Right kidney (tissue), 1 donor: ENCODE data around the gene AMDHD2.

Source experiments
- DNase-seq: peaks from one replicate; pipeline ENCODE4 v3.0.0-alpha.2; 2016

AMDHD2 gene

GRCh38 chr16:2498531-2499253, 21.5 kb upstream of the AMDHD2 start:
- DNase-seq, result no peak

DNA sequence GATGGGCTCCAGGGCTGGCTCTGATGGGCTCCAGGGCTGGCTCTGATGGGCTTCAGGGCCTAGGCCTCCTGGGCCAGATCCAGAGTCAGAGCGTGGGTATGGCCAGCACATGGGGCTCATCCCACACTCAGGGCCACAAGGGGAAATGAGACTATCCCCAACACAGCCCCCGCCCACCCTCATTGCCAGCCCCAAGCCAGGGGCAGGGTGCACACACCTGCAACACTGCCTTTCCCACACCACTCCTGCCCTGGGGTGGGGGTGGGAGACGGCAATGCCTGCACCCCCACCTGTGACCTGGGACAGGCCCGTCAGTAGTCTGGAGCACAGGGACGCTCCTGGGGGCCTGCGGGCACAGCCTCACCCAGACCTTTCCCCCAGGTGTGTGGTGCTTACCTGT, 20.7 kb upstream of the AMDHD2 start:
- DNase-seq, result no peak

DNA sequence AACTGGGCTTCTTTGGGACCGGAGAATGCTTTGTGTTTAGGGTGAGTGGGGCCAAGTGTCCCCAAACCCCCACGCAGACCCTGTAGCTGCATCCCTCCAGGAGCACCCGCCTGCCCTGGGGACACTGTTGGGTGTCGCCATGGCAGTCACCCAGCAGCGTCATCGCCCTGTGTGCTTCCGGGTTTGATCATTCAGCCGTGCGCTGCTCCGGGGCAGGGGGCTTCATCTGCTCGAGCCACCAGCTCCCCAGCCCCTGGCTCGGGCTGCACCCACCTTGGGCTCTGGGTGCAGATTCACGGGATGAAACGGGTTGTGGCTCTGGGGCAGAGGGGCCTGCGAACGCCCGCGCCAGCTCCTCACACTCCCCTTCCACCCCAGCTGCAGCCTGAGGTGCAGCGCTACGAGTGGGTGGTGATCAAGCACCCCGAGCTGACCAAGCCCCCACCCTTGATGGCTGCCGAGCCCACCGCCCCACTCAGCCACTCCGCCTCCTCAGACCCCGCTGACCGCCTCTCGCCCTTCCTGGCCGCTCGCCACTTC, 20.2 kb upstream of the AMDHD2 start:
- no peak for DNase-seq

DNA sequence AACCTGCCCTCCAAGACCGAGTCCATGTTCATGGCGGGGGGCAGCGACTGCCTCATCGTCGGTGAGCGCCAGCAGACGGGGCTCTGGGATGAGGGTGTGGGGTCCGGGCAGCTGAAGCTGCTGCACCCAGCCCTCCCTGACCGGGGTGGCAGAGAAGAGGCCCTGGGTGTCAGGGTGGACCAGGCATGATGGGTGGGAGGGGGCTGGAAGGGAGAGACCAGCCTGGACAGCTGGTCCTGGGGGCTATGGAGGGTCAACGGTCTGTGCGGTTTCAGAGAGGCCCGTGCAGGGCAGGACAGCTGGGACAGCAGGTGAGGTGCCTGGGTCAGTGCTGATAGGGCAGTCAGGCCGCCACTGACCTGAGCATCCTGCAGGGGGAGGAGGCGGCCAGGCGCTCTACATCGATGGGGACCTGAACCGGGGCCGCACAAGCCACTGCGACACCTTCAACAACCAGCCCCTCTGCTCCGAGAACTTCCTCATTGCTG, 19.7 kb upstream of the AMDHD2 start:
- no peak for DNase-seq

DNA sequence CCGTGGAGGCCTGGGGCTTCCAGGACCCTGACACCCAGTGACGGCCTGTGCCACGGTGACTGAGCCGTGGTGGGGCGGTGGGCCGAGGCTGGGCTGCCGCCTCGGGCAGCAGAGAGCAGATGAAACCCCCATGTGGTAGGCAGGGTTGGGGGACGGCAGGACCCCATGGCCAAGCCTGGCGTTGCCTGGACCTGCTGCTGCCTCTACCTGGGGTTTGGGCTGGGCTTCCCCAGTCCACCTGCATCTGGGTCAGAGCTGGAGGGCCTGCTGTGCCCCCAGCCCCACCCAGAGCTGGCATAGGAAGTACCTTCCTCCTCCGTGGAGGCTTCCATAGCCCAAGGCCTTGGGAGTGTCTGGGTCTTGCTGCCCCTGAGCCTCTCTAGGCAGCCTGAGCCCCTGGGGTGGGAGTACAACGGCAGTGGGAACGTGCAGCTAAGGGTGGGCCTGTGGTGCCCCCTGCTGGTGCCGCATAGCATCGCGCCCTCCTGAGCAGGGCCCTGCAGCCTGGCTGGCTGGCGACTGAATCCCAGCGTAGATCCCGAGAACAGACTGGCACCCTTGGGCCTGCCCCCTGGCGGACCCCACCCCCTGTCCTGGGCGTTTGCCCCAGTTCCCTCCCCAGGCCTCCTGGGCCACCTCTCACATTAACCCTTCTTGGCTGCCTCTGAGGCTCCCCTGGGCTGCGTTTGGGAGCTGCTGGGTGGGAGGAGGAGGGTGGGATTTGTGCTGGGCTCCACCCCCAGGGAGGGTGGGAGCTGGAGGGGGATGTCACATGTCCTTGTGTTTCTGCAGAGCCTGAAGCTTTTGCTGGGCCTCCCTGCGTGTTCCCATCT, 19.0 kb upstream of the AMDHD2 start:
- DNase-seq, result peak; percentile 84

DNA sequence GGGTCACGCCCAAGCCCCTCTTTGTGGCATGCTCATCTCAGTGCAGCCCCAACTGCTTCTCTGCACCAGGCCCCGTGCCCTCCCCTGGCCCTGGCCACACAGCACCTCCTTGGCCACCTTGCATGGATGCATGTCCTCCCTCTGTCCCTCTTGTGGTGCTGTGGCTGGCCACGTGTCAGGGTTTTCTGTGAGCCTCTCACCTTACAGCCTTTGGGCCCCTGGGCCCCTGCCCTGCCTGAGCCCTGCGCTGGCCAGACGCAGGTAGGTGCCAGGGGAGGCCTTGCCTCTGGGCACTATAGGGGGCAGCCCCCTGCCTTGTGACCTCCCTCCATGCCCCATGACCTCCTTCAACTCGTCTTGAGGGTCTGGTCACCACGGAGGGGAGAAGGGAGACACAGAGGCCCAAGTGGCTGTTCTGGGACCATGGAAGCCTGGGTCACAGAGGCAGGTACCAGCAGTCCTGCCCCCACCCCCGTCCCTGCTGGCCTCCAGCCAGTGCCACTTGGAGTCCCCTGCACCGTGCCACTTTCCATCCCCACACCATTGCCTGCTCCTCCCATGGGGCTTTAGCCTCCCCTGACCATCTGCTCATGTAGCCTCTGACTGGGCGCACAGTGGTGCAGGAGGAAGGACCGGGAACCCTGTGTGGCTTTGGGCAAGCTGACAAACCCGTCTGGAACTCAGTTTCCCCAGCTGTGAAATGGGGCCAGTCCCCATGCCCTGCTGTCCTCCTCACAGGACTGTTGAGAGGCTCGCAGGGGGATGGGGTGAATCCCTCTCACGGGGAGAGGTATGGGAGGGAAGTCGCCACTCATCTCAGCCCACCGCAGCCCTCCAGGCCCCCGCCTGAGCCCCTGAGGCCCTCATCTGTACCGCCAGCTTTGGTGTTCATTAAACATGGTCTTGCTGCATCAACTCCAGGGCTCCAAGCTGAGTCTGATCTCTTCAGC, 17.9 kb upstream of the AMDHD2 start:
- no peak for DNase-seq

- no peak for DNase-seq
Observed at GRCh38 chr16:2505695-2506094, 14.5 kb upstream of the AMDHD2 start.

DNA sequence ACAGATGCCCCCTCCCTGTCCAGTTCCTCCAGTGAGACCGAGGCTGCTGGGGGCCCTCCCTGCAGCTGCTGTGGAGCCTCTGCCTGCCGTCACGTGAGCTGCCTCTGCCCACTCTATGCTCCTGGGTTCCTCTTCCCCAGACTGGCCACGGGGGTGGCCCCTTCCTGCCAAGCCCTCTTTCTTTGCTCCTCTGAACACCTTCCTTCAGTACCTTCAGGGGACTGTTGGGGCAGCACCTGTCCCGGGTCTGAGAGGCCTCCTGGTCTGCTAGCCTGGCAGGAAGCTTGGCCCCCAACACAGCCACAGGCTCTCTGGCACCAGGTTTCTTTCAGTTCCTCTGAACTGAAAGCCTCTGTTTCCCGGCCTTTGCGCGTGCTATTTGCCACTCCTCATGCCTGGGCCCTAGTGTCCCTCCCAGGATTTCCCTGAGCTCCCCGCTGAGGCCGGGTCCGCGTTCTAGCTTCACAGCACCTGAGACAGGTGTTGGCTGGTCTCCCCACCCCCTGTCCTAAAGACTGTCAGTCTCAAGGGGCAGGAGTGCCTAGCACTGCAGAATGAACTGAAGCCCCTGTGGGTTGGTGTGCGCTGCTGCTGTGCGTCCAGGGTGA, 13.0 kb upstream of the AMDHD2 start:
- no peak for DNase-seq

DNA sequence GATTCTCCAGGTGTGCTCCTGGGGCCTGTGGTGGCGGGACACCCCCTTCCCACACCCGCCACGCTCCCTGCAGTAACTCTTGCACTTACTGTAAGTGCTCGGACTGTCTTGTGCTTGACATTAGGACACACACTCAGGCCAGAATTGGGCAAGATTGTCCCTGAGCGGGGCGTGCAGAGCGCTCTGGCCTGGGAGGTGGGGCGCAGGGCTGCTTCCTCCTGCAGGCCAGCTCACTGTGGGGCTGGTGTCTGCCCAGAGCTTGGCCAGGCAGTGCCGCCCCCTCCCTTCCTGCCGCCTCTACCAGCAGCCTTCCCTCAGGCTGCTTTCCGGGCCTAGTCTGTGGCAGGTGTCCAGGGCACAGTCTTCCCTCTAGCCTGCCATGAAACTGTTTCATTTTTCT, 12.5 kb upstream of the AMDHD2 start:
- no peak for DNase-seq

DNA sequence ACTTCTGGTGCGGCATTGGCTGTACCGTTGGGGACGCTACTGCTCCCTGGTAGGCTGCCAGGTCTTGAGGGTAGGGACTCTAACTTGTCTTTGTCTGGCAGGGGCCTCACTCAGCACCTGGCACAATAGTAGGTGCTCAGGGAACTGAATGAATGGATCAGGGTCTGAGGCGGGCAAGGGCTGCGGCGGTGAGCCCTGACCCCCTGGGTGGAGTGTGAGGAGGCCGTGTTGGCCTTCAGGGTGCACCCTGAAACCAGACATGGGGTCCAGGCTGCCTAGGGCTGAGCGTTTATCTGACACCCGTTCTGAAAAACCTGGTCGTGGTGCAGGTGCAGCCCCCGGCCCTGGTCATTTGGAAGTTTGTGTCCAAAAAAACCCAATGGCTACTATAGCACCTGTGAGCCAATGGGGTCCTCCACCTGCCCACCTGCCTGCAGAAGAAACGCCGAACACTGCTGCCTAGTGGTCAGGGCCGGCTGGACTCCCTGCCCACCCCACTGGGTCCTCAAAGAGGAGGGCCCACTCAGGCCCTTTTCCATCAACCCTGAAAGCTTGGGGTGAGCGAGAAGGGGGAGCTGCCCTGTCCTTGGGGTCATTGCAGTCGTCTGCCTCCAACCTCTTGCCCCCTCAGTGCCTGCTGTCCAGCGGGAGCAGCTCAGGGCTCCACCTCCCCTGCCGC, 11.3 kb upstream of the AMDHD2 start:
- DNase-seq, result no peak

DNA sequence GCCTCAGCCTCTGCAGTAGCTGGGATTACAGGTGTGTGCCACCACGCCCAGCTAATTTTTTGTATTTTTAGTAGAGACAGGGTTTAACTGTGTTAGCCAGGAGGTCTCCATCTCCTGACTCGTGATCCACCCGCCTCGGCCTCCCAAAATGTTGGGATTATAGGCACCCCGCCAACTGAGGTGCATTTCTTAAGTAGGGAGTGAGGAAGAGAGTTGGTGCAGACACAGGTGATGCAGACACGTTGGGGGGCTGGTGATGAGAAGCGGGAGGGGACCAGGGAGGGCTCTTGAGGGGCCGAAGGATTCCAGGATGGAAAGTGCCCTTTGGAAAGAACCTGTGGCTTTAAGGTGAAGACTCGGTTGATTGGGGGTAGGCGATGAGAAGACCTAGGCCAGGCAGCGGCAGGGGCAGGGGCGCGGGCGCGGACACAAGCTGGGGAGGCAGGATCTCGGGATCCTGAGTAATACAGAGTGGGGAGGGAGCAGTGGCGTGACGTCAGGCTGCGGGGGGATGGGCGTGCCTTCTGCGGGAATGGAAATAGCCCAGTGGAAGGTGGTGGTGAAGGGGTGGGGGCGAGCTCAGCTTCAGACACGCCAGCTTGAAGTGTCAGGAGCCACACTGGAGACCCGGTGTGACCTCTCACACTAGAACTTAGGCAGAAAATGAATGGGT, 8.9 kb upstream of the AMDHD2 start:
- no peak for DNase-seq

- DNase-seq, result no peak
Observed at GRCh38 chr16:2511996-2512734, 8.0 kb upstream of the AMDHD2 start.

DNA sequence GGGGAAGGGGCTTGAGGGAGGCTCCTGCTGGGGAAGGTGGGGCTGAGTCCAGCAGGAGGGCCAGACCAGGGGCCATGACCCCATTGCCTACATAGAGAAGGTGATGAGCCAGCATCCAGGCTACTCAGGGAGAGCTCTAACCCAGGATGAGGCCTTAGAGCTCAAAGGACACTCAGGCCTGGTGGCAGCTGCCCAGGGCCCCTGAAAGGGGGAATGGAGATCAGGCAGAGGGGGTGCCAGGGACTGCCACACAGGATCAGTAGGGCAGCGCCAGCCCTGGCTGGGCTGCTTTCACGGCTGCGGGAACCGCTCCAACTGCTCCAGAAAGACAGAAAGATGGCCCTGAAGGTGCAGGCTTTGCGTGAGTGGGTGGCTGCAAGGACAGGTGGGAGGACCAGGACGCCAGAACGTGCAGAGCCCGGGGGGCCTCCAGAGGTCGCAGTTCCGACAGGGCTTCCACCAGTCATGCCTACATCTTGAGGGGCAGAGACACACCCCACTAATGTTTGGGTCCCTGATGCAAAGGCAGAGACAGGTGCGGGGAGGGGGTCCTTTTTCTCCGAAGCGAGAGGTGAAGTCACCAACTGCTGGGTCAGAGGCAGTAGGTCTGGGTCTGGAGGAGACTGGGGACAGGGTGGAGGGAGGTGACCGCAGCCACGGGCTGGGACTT, 7.3 kb upstream of the AMDHD2 start:
- DNase-seq, result no peak

DNA sequence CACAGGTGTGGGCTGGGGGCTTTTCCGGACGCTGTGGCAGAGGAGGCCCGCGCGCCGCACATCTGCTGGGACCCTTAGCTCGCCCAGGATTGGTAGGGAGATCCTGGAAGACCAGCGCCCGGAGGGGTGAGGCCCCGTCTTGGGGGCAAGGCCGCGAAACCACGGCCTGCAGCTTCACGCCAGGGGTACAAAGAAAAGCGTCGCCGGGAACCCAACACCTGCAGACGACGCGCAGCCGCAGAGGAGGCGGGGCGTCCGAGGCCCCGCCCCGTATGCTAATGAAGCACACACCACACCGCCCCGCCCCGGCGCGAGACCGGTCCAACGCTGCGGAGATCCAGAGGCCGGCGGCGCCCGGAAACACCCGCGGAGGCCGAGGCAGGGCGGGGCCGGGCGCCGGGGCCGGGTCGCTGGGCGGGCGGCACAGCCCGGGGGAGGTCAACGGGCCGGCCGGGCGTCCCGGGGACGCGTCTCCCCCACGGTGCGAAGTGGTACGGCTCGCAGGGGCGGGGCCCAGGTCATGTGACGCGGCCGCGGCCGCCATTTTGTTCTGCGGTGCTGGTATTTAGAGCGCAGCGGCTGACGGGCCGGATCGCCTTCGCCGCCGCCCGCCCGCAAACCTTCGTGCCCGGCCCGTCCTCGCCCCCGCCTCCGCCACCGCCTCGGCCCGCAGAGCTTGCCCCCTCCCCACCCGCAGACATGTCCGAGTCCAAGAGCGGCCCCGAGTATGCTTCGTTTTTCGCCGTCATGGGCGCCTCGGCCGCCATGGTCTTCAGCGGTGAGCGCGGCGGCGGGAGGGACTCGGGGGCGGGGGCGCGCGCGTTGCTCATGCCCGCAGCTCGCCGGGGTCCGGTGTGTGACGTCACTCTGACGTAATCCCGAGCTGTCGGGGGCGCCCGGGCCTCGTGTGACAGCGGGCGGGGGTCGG, 6.5 kb upstream of the AMDHD2 start, which contains the start of gene ATP6V0C:
ATP6V0C (plus strand) TSS at position 548 of the 928 bp plus-strand sequence; CDS start at position 700, 152 bp downstream.
- DNase-seq, result peak; percentile 85

- DNase-seq, result no peak
Observed at GRCh38 chr16:2514333-2515179, 5.6 kb upstream of the AMDHD2 start.

DNA sequence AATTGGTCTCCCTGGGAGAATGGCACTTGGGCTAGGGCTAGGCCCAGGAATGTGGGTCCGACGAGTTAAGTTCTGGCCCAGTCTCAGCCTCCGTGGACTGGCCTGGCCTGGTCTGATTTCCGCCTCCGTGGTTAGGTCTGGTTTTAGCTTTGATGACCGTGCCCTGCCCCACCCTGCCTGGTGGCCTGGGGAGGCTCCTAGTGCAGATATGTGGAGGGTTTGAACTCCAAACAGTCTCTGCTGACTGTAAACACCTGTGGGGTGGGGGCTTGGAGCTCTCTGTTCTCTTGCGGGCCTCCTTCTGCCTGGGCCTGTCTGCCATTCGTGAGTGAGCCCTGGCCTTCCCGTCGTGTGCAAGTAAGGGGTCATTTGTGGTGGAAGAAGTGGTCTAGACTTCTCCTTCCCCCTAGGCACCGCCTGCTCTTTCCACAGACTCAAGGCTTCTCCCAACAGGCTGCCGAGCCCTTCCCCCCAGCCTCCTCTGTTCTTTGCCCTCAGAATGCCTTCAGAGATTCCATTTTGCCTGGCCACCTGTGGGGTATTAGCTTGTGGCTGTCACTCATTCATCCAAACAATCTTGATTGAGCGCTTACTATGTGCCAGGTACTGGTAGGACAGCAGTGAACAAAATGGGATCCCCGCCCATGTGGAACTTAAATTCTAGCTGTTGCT, 4.9 kb upstream of the AMDHD2 start:
- no peak for DNase-seq
